Motor neuron (in vitro differentiated cells): ENCODE measurements around the gene TMEM250. TPM values are rescaled to one million over a fixed set of nuclear protein-coding genes. Genes with fewer than 3 reads are reported as not detected.

Experiments
- ATAC-seq, 8 experiments: fragments of 200-7000 bp; cut with Tn5 transposase; replicated peaks in 6 of 8; 2 replicates each; pipeline ENCODE4 v1.8.0; 2021; ENCODE audit warnings: mild to moderate bottlenecking in 8 of 8, moderate library complexity in 8 of 8
- H3K27ac ChIP-seq, 2 donors: fragments of 250-450 bp; sonication (Bioruptor Pico); 2 replicates each; pipeline ENCODE4 v1.9.0; 2021; ENCODE audit warnings: antibody characterized with exemption in 2 of 2, mild to moderate bottlenecking in 2 of 2, moderate library complexity in 1 of 2
- H3K4me1 ChIP-seq, 2 donors: fragments of 250-450 bp; sonication (Bioruptor Pico); replicated peaks in 1 of 2; 2 replicates each; pipeline ENCODE4 v1.6.1; 2021; ENCODE audit warnings: antibody characterized with exemption in 2 of 2, mild to moderate bottlenecking in 2 of 2, moderate library complexity in 1 of 2
- H3K4me3 ChIP-seq, 5 donors: fragments of 250-450 bp; sonication (Bioruptor Pico); 2 replicates each; pipeline ENCODE4 v1.9.0; 2021; ENCODE audit warnings: antibody characterized with exemption in 5 of 5, mild to moderate bottlenecking in 5 of 5, moderate library complexity in 4 of 5
- WGBS, 10 experiments: fragments of 450-650 bp; shearing (Covaris generic); methylation state at CpG; one replicate each; pipeline ENCODE4 v1.0.0; 2022; 5-methylcytosine and 5-hydroxymethylcytosine counted together
- in situ Hi-C, 9 experiments: fragments of 400-800 bp; cut with MboI; loops; one replicate each; pipeline ENCODE4 v1.15.0; 2021; ENCODE audit warnings: low sequenced_read_pairs in 9 of 9, low pct_unique_long_range_greater_than_20kb in 2 of 9; ENCODE audit not compliant: unreplicated experiment in 9 of 9
- total RNA-seq, 8 experiments: library from RNA; unstranded; fragments of 300-600 nt; gene quantifications; 2 replicates each; pipeline versions ENCODE4 v1.2.3 to v1.2.4, GENCODE V29; 2022

Gene TMEM250
- total RNA-seq, 8 experiments from 2014 or later, result 11.3 to 37.9 (median 21.0) TPM

- ATAC-seq, result no peak
- no peak overlapping the region for H3K4me3 ChIP-seq
- in situ Hi-C loops, result loop anchor here in 1 of 9 experiments (10.0 kb wide), 1 partner anchor 138 kb away; no protein-coding TSS in a partner anchor
- peaks cover 51 to 56% of the 10 kb centered on the region in 2 donors for H3K4me1 ChIP-seq
- H3K27ac ChIP-seq, result no peak overlapping the region
- 33 to 73% (median 52%) methylated on average over 1 to 9 of the region's 33 CpGs; no CpG with 5 or more reads in 3 of the 10 experiments for WGBS, 10 experiments
Observed at GRCh38 chr9:136146126-136147037, 27.7 kb upstream of the TMEM250 start.

- Histone ChIP-seq H3K4me1 (peaks cover 51% of the 10 kb centered on the region in 2 donors), H3K4me3 (no peak overlapping the region), H3K27ac (no peak overlapping the region)
- in situ Hi-C loops, result loop anchor here in 1 of 9 experiments (10.0 kb wide), 1 partner anchor 139 kb away; no protein-coding TSS in a partner anchor
- WGBS, 10 experiments, result 28 to 100% (median 80%) methylated on average over 1 to 3 of the region's 5 CpGs; no CpG with 5 or more reads in 6 of the 10 experiments
- ATAC-seq, result no peak
Observed at GRCh38 chr9:136145580-136145979, 26.9 kb upstream of the TMEM250 start.

- in situ Hi-C loops, result loop anchor here in 1 of 9 experiments (10.0 kb wide), 1 partner anchor 140 kb away; no protein-coding TSS in a partner anchor
- ATAC-seq, result no peak
- Histone ChIP-seq H3K4me1 (peaks cover 48 to 49% of the 10 kb centered on the region in 2 donors), H3K27ac (no peak overlapping the region), H3K4me3 (no peak overlapping the region)
- WGBS, 10 experiments, result 94 to 100% methylated on average over 1 to 3 of the region's 11 CpGs; no CpG with 5 or more reads in 8 of the 10 experiments
Observed at GRCh38 chr9:136144450-136144849, 25.8 kb upstream of the TMEM250 start.

GRCh38 chr9:136143215-136144001, 24.7 kb upstream of the TMEM250 start:
- Histone ChIP-seq H3K4me3 (no peak overlapping the region), H3K4me1 (peaks cover 38 to 39% of the 10 kb centered on the region in 2 donors), H3K27ac (no peak overlapping the region)
- in situ Hi-C loops, result loop anchor here in 1 of 9 experiments (10.0 kb wide), 1 partner anchor 141 kb away; no protein-coding TSS in a partner anchor
- ATAC-seq, result peak; percentile 62 to 82 (median 71)
- 5 to 76% (median 74%) methylated on average over 3 to 6 of the region's 16 CpGs; no CpG with 5 or more reads in 7 of the 10 experiments for WGBS, 10 experiments

GRCh38 chr9:136142859-136143214, 24.2 kb upstream of the TMEM250 start:
- WGBS, 10 experiments, result 7 to 53% (median 52%) methylated on average over 3 to 6 of the region's 13 CpGs; no CpG with 5 or more reads in 7 of the 10 experiments
- peak in 5 of 8 experiments; percentile 1 to 29 (median 5) for ATAC-seq

GRCh38 chr9:136142414-136142796, 23.7 kb upstream of the TMEM250 start:
- WGBS, 10 experiments, result 60% methylated on average over 1 of the region's 6 CpGs; no CpG with 5 or more reads in 9 of the 10 experiments
- in situ Hi-C loops, result loop anchor here in 1 of 9 experiments (10.0 kb wide), 1 partner anchor 142 kb away; no protein-coding TSS in a partner anchor
- peak in 2 of 8 experiments; percentile 8 to 18 for ATAC-seq

More at GRCh38 chr9:136142859-136143214, 24.2 kb upstream of the TMEM250 start:
- H3K4me3 ChIP-seq, result no peak overlapping the region
- H3K27ac ChIP-seq, result no peak overlapping the region
- H3K4me1 ChIP-seq, result peaks cover 32 to 35% of the 10 kb centered on the region in 2 donors
- in situ Hi-C loops, result loop anchor here in 1 of 9 experiments (10.0 kb wide), 1 partner anchor 142 kb away; no protein-coding TSS in a partner anchor

GRCh38 chr9:136141682-136142413, 23.2 kb upstream of the TMEM250 start:
- Histone ChIP-seq H3K27ac (no peak overlapping the region), H3K4me3 (no peak overlapping the region), H3K4me1 (peaks cover 24 to 28% of the 10 kb centered on the region in 2 donors)
- in situ Hi-C loops, result loop anchor here in 1 of 9 experiments (10.0 kb wide), 1 partner anchor 143 kb away; no protein-coding TSS in a partner anchor
- ATAC-seq, result peak in 4 of 8 experiments; percentile 1 to 29 (median 8)
- WGBS, 10 experiments, result 60 to 100% (median 67%) methylated on average over 1 to 3 of the region's 19 CpGs; no CpG with 5 or more reads in 7 of the 10 experiments

More at GRCh38 chr9:136142414-136142796, 23.7 kb upstream of the TMEM250 start:
- no peak overlapping the region for H3K27ac ChIP-seq
- H3K4me1 ChIP-seq, result peaks cover 28 to 33% of the 10 kb centered on the region in 2 donors
- no peak overlapping the region for H3K4me3 ChIP-seq

- 63 to 100% (median 84%) methylated on average over 2 to 5 of the region's 14 CpGs; no CpG with 5 or more reads in 2 of the 10 experiments for WGBS, 10 experiments
- in situ Hi-C loops, result loop anchor here in 1 of 9 experiments (10.0 kb wide), 1 partner anchor 144 kb away; no protein-coding TSS in a partner anchor
- Histone ChIP-seq H3K4me3 (no peak overlapping the region), H3K4me1 (peaks cover 28 to 37% of the 10 kb centered on the region in 2 donors), H3K27ac (no peak overlapping the region)
- no peak for ATAC-seq
Observed at GRCh38 chr9:136140966-136141365, 22.3 kb upstream of the TMEM250 start.

- WGBS, 10 experiments, result 60 to 100% (median 85%) methylated on average over 1 to 5 of the region's 5 CpGs; no CpG with 5 or more reads in 1 of the 10 experiments
- in situ Hi-C loops, result loop anchor here in 1 of 9 experiments (10.0 kb wide), 1 partner anchor 145 kb away; no protein-coding TSS in a partner anchor
- H3K4me1 ChIP-seq, result peaks cover 37 to 43% of the 10 kb centered on the region in 2 donors
- H3K27ac ChIP-seq, result no peak overlapping the region
- no peak overlapping the region for H3K4me3 ChIP-seq
- ATAC-seq, result no peak
Observed at GRCh38 chr9:136140046-136140445, 21.4 kb upstream of the TMEM250 start.

GRCh38 chr9:136138566-136138965, 19.9 kb upstream of the TMEM250 start:
- peaks cover 36 to 49% of the 10 kb centered on the region in 2 donors for H3K4me1 ChIP-seq
- no peak for ATAC-seq
- WGBS, 10 experiments, result 17 to 33% (median 26%) methylated on average over 3 to 6 of the region's 9 CpGs; no CpG with 5 or more reads in 4 of the 10 experiments

GRCh38 chr9:136137321-136138265, 18.9 kb upstream of the TMEM250 start:
- in situ Hi-C loops, result no loop called here
- peaks cover 30 to 43% of the 10 kb centered on the region in 2 donors for H3K4me1 ChIP-seq
- H3K27ac ChIP-seq, result no peak overlapping the region
- no peak for ATAC-seq
- WGBS, 10 experiments, result 30 to 87% (median 52%) methylated on average over 1 to 7 of the region's 27 CpGs; no CpG with 5 or more reads in 4 of the 10 experiments
- H3K4me3 ChIP-seq, result no peak overlapping the region

More at GRCh38 chr9:136138566-136138965, 19.9 kb upstream of the TMEM250 start:
- H3K4me3 ChIP-seq, result no peak overlapping the region
- H3K27ac ChIP-seq, result no peak overlapping the region
- in situ Hi-C loops, result no loop called here
